Endothelial cell of umbilical vein (primary cell): Measurements from ENCODE around the gene PRRX1. TPM values are rescaled to one million over a fixed set of nuclear protein-coding genes. Genes with fewer than 3 reads are reported as not detected.

Experiments
- BruUV-seq: library from RNA; stranded (reverse); fragments of 400-500 nt; replicated peaks from 2 replicates; lab custom pipeline; 2021; lab: Mats Ljungman, UMichigan
- CTCF ChIA-PET: fragments of 300-600, 350-600 bp; sonication (Branson Sonifier 250); formaldehyde crosslinking; loops from one replicate; lab custom pipeline; 2021; ENCODE audit warnings: antibody characterized with exemption, inconsistent platforms; lab: Charles Lee
- POLR2A ChIA-PET: fragments of 300-600, 350-600 bp; sonication (Branson Sonifier 250); formaldehyde crosslinking; loops from one replicate; lab custom pipeline; 2021; ENCODE audit warnings: antibody characterized with exemption, inconsistent platforms; lab: Charles Lee
- DNase-seq: peaks from one replicate; pipeline ENCODE4 v3.0.0-alpha.2; 2011; ENCODE audit warnings: low read depth, low spot score
- FAIRE-seq: peaks from 2 replicates; lab custom pipeline; 2011; peaks lifted over from hg19 to GRCh38; lab: Jason Lieb, UNC
- H2AFZ ChIP-seq: 2 replicates; pipeline ENCODE4 v1.6.0; 2012; ENCODE audit warnings: low read depth, low read length, control low read depth, inconsistent platforms
- H3K27ac ChIP-seq: 2 replicates; pipeline ENCODE4 v1.5.1; 2011; ENCODE audit warnings: low read depth, mild to moderate bottlenecking, control low read depth, low read length, moderate library complexity; ENCODE audit not compliant: insufficient read depth
- H3K27me3 ChIP-seq, 2 experiments: 2 replicates each; pipeline versions ENCODE4 v1.6.0 to v1.6.1; 2011; ENCODE audit warnings: low read length in 2 of 2, mixed read lengths in 1 of 2; ENCODE audit not compliant: control insufficient read depth in 2 of 2, insufficient read depth in 2 of 2
- H3K36me3 ChIP-seq, 2 experiments: 2 replicates in 1 of 2; 3 replicates in 1 of 2; pipeline ENCODE4 v1.5.1; 2011; ENCODE audit warnings: low read length in 2 of 2, mild to moderate bottlenecking in 1 of 2, moderate library complexity in 1 of 2; ENCODE audit not compliant: control insufficient read depth in 2 of 2, insufficient read depth in 2 of 2; ENCODE audit errors: extremely low read depth in 1 of 2
- H3K4me1 ChIP-seq: 3 replicates; pipeline ENCODE4 v1.5.1; 2011; ENCODE audit warnings: mild to moderate bottlenecking, low read length; ENCODE audit not compliant: control insufficient read depth, insufficient read depth; ENCODE audit errors: extremely low read depth
- H3K4me2 ChIP-seq: 2 replicates; pipeline ENCODE4 v1.6.1; 2011; ENCODE audit warnings: low read length, control low read depth, mixed read lengths; ENCODE audit not compliant: insufficient read depth
- H3K4me3 ChIP-seq, 3 experiments: fragments of 200-600 bp in 1 of 3; sonication (generic), shearing (Covaris generic) in 1 of 3; replicated peaks in 1 of 3; 2 replicates each; pipeline ENCODE4 v1.5.1; 2011 to 2016; ENCODE audit warnings: control low read depth in 3 of 3, low read length in 3 of 3, mild to moderate bottlenecking in 2 of 3, inconsistent platforms in 1 of 3, low read depth in 1 of 3, moderate library complexity in 1 of 3; ENCODE audit not compliant: insufficient read depth in 1 of 3
- H3K79me2 ChIP-seq: 2 replicates; pipeline ENCODE4 v1.6.0; 2012; ENCODE audit warnings: low read length, inconsistent platforms; ENCODE audit not compliant: control insufficient read depth, insufficient read depth
- H3K9ac ChIP-seq: replicated peaks from 2 replicates; pipeline ENCODE3; 2011; ENCODE audit warnings: low read length, control low read depth; ENCODE audit not compliant: insufficient read depth; ENCODE audit errors: extremely low read depth
- H3K9me1 ChIP-seq: replicated peaks from 3 replicates; pipeline ENCODE4 v1.6.0; 2011; ENCODE audit warnings: mild to moderate bottlenecking, low read length; ENCODE audit not compliant: control insufficient read depth, insufficient read depth; ENCODE audit errors: extremely low read depth
- H3K9me3 ChIP-seq: replicated peaks from 2 replicates; pipeline ENCODE4 v1.5.1; 2012; ENCODE audit warnings: low read length, inconsistent platforms; ENCODE audit not compliant: control insufficient read depth, insufficient read depth
- H4K20me1 ChIP-seq: replicated peaks from 2 replicates; pipeline ENCODE3; 2011; ENCODE audit warnings: mild to moderate bottlenecking, low read length; ENCODE audit not compliant: control insufficient read depth, insufficient read depth; ENCODE audit errors: extremely low read depth
- CTCF ChIP-seq, 2 donors: IDR thresholded peaks; 1 replicate in 1 of 2; 2 replicates in 1 of 2; pipeline ENCODE4 v1.5.1; 2011; ENCODE audit warnings: low read length in 2 of 2, mild to moderate bottlenecking in 2 of 2, moderate library complexity in 2 of 2, control low read depth in 1 of 2, inconsistent platforms in 1 of 2, low read depth in 1 of 2; ENCODE audit not compliant: insufficient read depth in 1 of 2; ENCODE audit errors: extremely low read depth in 1 of 2
- EZH2 ChIP-seq: IDR thresholded peaks from 2 replicates; pipeline ENCODE4 v1.6.1; 2012; ENCODE audit warnings: borderline replicate concordance, low read depth, mild to moderate bottlenecking, moderate library complexity, low read length, inconsistent platforms; ENCODE audit not compliant: severe bottlenecking
- FOS ChIP-seq: IDR thresholded peaks from 2 replicates; pipeline ENCODE4 v1.6.1; 2011; ENCODE audit warnings: mild to moderate bottlenecking, low read length, moderate library complexity, borderline replicate concordance; ENCODE audit not compliant: insufficient read depth
- GATA2 ChIP-seq: IDR thresholded peaks from 2 replicates; pipeline ENCODE4 v1.7.0; 2011; ENCODE audit warnings: low read depth, mild to moderate bottlenecking, moderate library complexity, mixed read lengths, low read length; ENCODE audit not compliant: insufficient read length, insufficient read depth
- JUN ChIP-seq: IDR thresholded peaks from 2 replicates; pipeline ENCODE4 v1.6.1; 2011; ENCODE audit warnings: borderline replicate concordance, low read depth; ENCODE audit not compliant: insufficient read length, insufficient read depth
- MAX ChIP-seq: IDR thresholded peaks from 2 replicates; pipeline ENCODE4 v1.6.1; 2011; ENCODE audit not compliant: insufficient read depth, insufficient read length
- MYC ChIP-seq: IDR thresholded peaks from one replicate; pipeline ENCODE4 v1.6.1; 2011; ENCODE audit warnings: mild to moderate bottlenecking, low read depth, low read length
- POLR2A ChIP-seq: IDR thresholded peaks from 2 replicates; pipeline ENCODE4 v1.6.1; 2012; ENCODE audit warnings: low read depth, mild to moderate bottlenecking, control low read depth, low read length
- POLR2AphosphoS5 ChIP-seq: IDR thresholded peaks from 2 replicates; pipeline ENCODE4 v1.6.1; 2012; ENCODE audit warnings: low read depth, mild to moderate bottlenecking, control low read depth, low read length, moderate library complexity; ENCODE audit not compliant: insufficient read depth
- dilution Hi-C: fragments of 300-500 bp; cut with MboI; formaldehyde crosslinking; loops from one replicate; pipeline ENCODE4 v1.15.0; 2019; ENCODE audit warnings: low sequenced_read_pairs; ENCODE audit not compliant: extremely low pct_ligation_motif_present
- intact Hi-C: fragments of 100-400 bp; cut with micrococcal nuclease; formaldehyde crosslinking; loops from one replicate; pipeline ENCODE4 v1.10.0; 2022
- polyA plus RNA-seq, 4 experiments: library from polyadenylated mRNA; depleted of rRNA in 3 of 4; stranded (reverse) in 3 of 4; unstranded in 1 of 4; fragments of >200 nt; gene quantifications; 2 replicates each; pipeline versions ENCODE4 v1.2.1 to v1.2.3, GENCODE V29; 2011 to 2012; ENCODE audit warnings: missing spikeins in 1 of 4
- total RNA-seq: library from RNA; stranded (reverse); gene quantifications from 2 replicates; pipeline ENCODE4 v1.2.3, GENCODE V29; 2021

Gene PRRX1
- total and polyA plus RNA-seq, 2 donors (not counting 3 experiments of a cell fraction or from before 2014, with no cell fraction given): 0.03 TPM; not detected in 1

- dilution Hi-C loops (no loop called here), intact Hi-C loops (no loop called here)
- TF ChIP-seq CTCF (IDR thresholded peaks at IDR 0.05; ENCODE audit: extremely low read depth in 1 of 2, insufficient read depth in 1 of 2, low read depth in 1 of 2, low read length in 2 of 2): no peak
- TF ChIP-seq MAX: no peak
- no peak for TF ChIP-seq POLR2A
- no peak for TF ChIP-seq POLR2AphosphoS5
- TF ChIP-seq EZH2: no peak
- TF ChIP-seq FOS: no peak
- no peak for TF ChIP-seq MYC
- TF ChIP-seq JUN: no peak
- TF ChIP-seq GATA2: no peak
- no peaks in the 10 kb centered on the region for H3K9me1 ChIP-seq
- H3K4me3 ChIP-seq: no peak overlapping the region
- peak overlapping the region; percentile 7 for H2AFZ ChIP-seq
- H3K9me3 ChIP-seq: no peaks in the 10 kb centered on the region
- no peaks in the 10 kb centered on the region for H3K27me3 ChIP-seq
- ChIA-PET POLR2A (no interaction called here), CTCF (no interaction called here)
- no peak overlapping the region for H3K9ac ChIP-seq
- H3K4me1 ChIP-seq: peaks cover 27% of the 10 kb centered on the region
- no peaks in the 10 kb centered on the region for H4K20me1 ChIP-seq
- H3K36me3 ChIP-seq: no peaks in the 10 kb centered on the region
- DNase-seq (no peak), FAIRE-seq (no peak)
- no peaks in the 10 kb centered on the region for H3K79me2 ChIP-seq
- BruUV-seq: no TSS peak
- H3K4me2 ChIP-seq: no peak overlapping the region
- H3K27ac ChIP-seq: no peak overlapping the region
Measured at GRCh38 chr1:170696591-170697290, 32.8 kb downstream of the PRRX1 start.
